Activated T-cell treated with anti-CD3 and anti-CD28 coated beads for 24 hours (primary cell): ENCODE results near the gene DLL3.
"Not testable (repeated sequence)": the region's sequence is repeated elsewhere in the genome, so short reads cannot be mapped to it uniquely, and the experiment has no call there.

Experiments used
- DNase-seq: peaks from one replicate; pipeline ENCODE4 v3.0.0-alpha.2; 2020; ENCODE audit warnings: low read depth

Gene DLL3

GRCh38 chr19:39498798-39499642, at the start of gene DLL3:
DLL3 (plus strand) TSS chr19:39498947; CDS start chr19:39498975, 28 bp downstream.
- DNase-seq = no peak

GRCh38 chr19:39449116-39449797, 49.5 kb upstream of the DLL3 start:
- DNase-seq = no peak

- DNase-seq = not testable (repeated sequence)
Measured at GRCh38 chr19:39451257-39451656, 47.5 kb upstream of the DLL3 start.

GRCh38 chr19:39463403-39463802, 35.3 kb upstream of the DLL3 start:
- DNase-seq = no peak

GRCh38 chr19:39465956-39466747, 32.6 kb upstream of the DLL3 start:
- no peak for DNase-seq

GRCh38 chr19:39467941-39468340, 30.8 kb upstream of the DLL3 start:
- DNase-seq = no peak

- no peak for DNase-seq
Measured at GRCh38 chr19:39469036-39469435, 29.7 kb upstream of the DLL3 start.

- DNase-seq = no peak
Measured at GRCh38 chr19:39469567-39469966, 29.2 kb upstream of the DLL3 start.

GRCh38 chr19:39470724-39471339, 27.9 kb upstream of the DLL3 start:
- no peak for DNase-seq

- no peak for DNase-seq
Measured at GRCh38 chr19:39471756-39472536, 26.8 kb upstream of the DLL3 start.

- DNase-seq = no peak
Measured at GRCh38 chr19:39472746-39473442, 25.9 kb upstream of the DLL3 start.

- DNase-seq = no peak
Measured at GRCh38 chr19:39473443-39473960, 25.2 kb upstream of the DLL3 start.

- DNase-seq = peak; percentile 55
Measured at GRCh38 chr19:39474139-39474620, 24.6 kb upstream of the DLL3 start.

- no peak for DNase-seq
Measured at GRCh38 chr19:39475748-39476147, 23.0 kb upstream of the DLL3 start.

- DNase-seq = not testable (repeated sequence)
Measured at GRCh38 chr19:39479319-39479801, 19.4 kb upstream of the DLL3 start.

GRCh38 chr19:39479916-39480315, 18.8 kb upstream of the DLL3 start:
- no peak for DNase-seq

GRCh38 chr19:39480337-39481228, 18.2 kb upstream of the DLL3 start, which contains the start of gene TIMM50:
TIMM50 (plus strand) TSS chr19:39480838; CDS start chr19:39480854, 16 bp downstream.
- peak; percentile 97 for DNase-seq

GRCh38 chr19:39481229-39481545, 17.6 kb upstream of the DLL3 start:
- DNase-seq = no peak

- DNase-seq = no peak
Measured at GRCh38 chr19:39481676-39482075, 17.1 kb upstream of the DLL3 start.
